HEK293 (cell line): ENCODE results near the gene PCNA.

Experiments used
- CTCF ChIA-PET: fragments of 350-600 bp; formaldehyde crosslinking; extraction: SDS; loops from one replicate; lab custom pipeline; 2021; ENCODE audit warnings: antibody characterized with exemption; lab: Yijun Ruan, JAX
- POLR2A ChIA-PET: fragments of 300-600 bp; formaldehyde crosslinking; extraction: SDS; loops from one replicate; lab custom pipeline; 2020; ENCODE audit warnings: antibody characterized with exemption, inconsistent platforms; lab: Yijun Ruan, JAX
- H3K27ac ChIP-seq: fragments of 200-500 bp; sonication (Bioruptor generic); 2 replicates; pipeline ENCODE4 v1.5.1; 2014; ENCODE audit warnings: low read depth, low read length, control low read depth, inconsistent platforms; ENCODE audit errors: extremely low read depth
- H3K36me3 ChIP-seq, 2 experiments: fragments of 200-500 bp in 1 of 2; sonication (Bioruptor generic) in 1 of 2; 1 replicate in 1 of 2; 2 replicates in 1 of 2; pipeline ENCODE4 v1.5.1; 2014 to 2017; ENCODE audit warnings: inconsistent platforms in 2 of 2, low read length in 2 of 2; ENCODE audit not compliant: control insufficient read depth in 2 of 2, insufficient read depth in 1 of 2
- H3K4me1 ChIP-seq: fragments of 200-500 bp; sonication (Bioruptor generic); 2 replicates; pipeline ENCODE4 v1.5.1; 2014; ENCODE audit warnings: mild to moderate bottlenecking, low read length, inconsistent platforms; ENCODE audit not compliant: control insufficient read depth, insufficient read depth
- H3K4me3 ChIP-seq: 2 replicates; pipeline ENCODE4 v1.5.1; 2011; ENCODE audit warnings: low read depth, mild to moderate bottlenecking, control low read depth, low read length, moderate library complexity
- H3K9me3 ChIP-seq: fragments of 200-500 bp; sonication (Bioruptor generic); 2 replicates; pipeline ENCODE4 v1.5.1; 2014; ENCODE audit warnings: low read depth, low read length, inconsistent platforms; ENCODE audit not compliant: control insufficient read depth, insufficient read depth
- EGR2 ChIP-seq: fragments of 450-650 bp; formaldehyde crosslinking; IDR thresholded peaks from 2 replicates; pipeline ENCODE4 v1.5.1; 2016; ENCODE audit warnings: low read depth, missing biosample characterization, missing genetic modification characterization
- FEZF1 ChIP-seq: fragments of 450-650 bp; formaldehyde crosslinking; IDR thresholded peaks from 2 replicates; pipeline ENCODE4 v1.5.1; 2016; ENCODE audit warnings: missing biosample characterization, missing genetic modification characterization
- GFI1B ChIP-seq: fragments of 450-650 bp; formaldehyde crosslinking; IDR thresholded peaks from 2 replicates; pipeline ENCODE4 v1.5.1; 2016; ENCODE audit warnings: missing biosample characterization, missing genetic modification characterization
- GLIS2 ChIP-seq: fragments of 450-650 bp; formaldehyde crosslinking; IDR thresholded peaks from 2 replicates; pipeline ENCODE4 v1.5.1; 2016; ENCODE audit warnings: missing biosample characterization, missing genetic modification characterization
- HOXC10 ChIP-seq: sonication (generic); formaldehyde crosslinking; IDR thresholded peaks from 2 replicates; pipeline ENCODE4 v1.8.1; 2023; ENCODE audit warnings: mild to moderate bottlenecking, missing genetic modification reagents
- KLF17 ChIP-seq: fragments of 450-650 bp; formaldehyde crosslinking; IDR thresholded peaks from 2 replicates; pipeline ENCODE4 v1.5.1; 2016; ENCODE audit warnings: missing biosample characterization, missing genetic modification characterization
- MEIS1 ChIP-seq: sonication (generic); formaldehyde crosslinking; IDR thresholded peaks from 2 replicates; pipeline ENCODE4 v1.8.1; 2022; ENCODE audit warnings: missing genetic modification reagents, mild to moderate bottlenecking, borderline replicate concordance
- TCF7L2 ChIP-seq: IDR thresholded peaks from 2 replicates; pipeline ENCODE4 v1.6.1; 2011; ENCODE audit warnings: low read depth, mild to moderate bottlenecking, inconsistent platforms, low read length, moderate library complexity, borderline replicate concordance
- ZFHX2 ChIP-seq: fragments of 450-650 bp; formaldehyde crosslinking; conservative IDR thresholded peaks from 2 replicates; pipeline ENCODE4 v1.5.1; 2016; ENCODE audit warnings: missing biosample characterization, missing genetic modification characterization
- ZNF174 ChIP-seq: fragments of 450-650 bp; formaldehyde crosslinking; IDR thresholded peaks from 2 replicates; pipeline ENCODE4 v1.5.0; 2017; ENCODE audit warnings: missing biosample characterization, mild to moderate bottlenecking, missing genetic modification characterization
- ZNF335 ChIP-seq: fragments of 450-650 bp; formaldehyde crosslinking; conservative IDR thresholded peaks from 2 replicates; pipeline ENCODE4 v1.5.1; 2016; ENCODE audit warnings: missing biosample characterization, missing genetic modification characterization
- ZNF501 ChIP-seq: fragments of 450-650 bp; formaldehyde crosslinking; IDR thresholded peaks from 2 replicates; pipeline ENCODE4 v1.5.1; 2016; ENCODE audit warnings: missing biosample characterization, missing genetic modification characterization
- ZNF549 ChIP-seq: fragments of 450-650 bp; IDR thresholded peaks from 2 replicates; pipeline ENCODE4 v1.5.1; 2018; ENCODE audit warnings: missing biosample characterization, missing genetic modification characterization, mild to moderate bottlenecking, inconsistent platforms, moderate library complexity
- ZNF560 ChIP-seq: fragments of 450-650 bp; formaldehyde crosslinking; IDR thresholded peaks from 2 replicates; pipeline ENCODE4 v1.5.1; 2017; ENCODE audit warnings: missing biosample characterization, missing genetic modification characterization, borderline replicate concordance
- ZNF561 ChIP-seq: fragments of 450-650 bp; IDR thresholded peaks from 2 replicates; pipeline ENCODE4 v1.5.1; 2018; ENCODE audit warnings: missing biosample characterization, missing genetic modification characterization, borderline replicate concordance
- ZNF768 ChIP-seq: fragments of 450-650 bp; formaldehyde crosslinking; IDR thresholded peaks from 2 replicates; pipeline ENCODE4 v1.5.1; 2018; ENCODE audit warnings: missing biosample characterization, mild to moderate bottlenecking, missing genetic modification characterization
- ZSCAN30 ChIP-seq: fragments of 450-650 bp; IDR thresholded peaks from 2 replicates; pipeline ENCODE4 v1.5.1; 2018; ENCODE audit warnings: missing biosample characterization, mild to moderate bottlenecking, missing genetic modification characterization, moderate library complexity
- TF ChIP-seq, protein P1 (sequence below): fragments of 450-650 bp; IDR thresholded peaks from 2 replicates; pipeline ENCODE4 v1.5.1; 2018; ENCODE audit warnings: missing biosample characterization, mild to moderate bottlenecking, missing genetic modification characterization
- TF ChIP-seq, protein P2 (sequence below): fragments of 450-650 bp; formaldehyde crosslinking; IDR thresholded peaks from 2 replicates; pipeline ENCODE4 v1.5.1; 2017; ENCODE audit warnings: missing biosample characterization, missing genetic modification characterization
- TF ChIP-seq, protein P3 (sequence below): fragments of 450-650 bp; formaldehyde crosslinking; IDR thresholded peaks from 2 replicates; pipeline ENCODE4 v1.5.1; 2016; ENCODE audit warnings: missing biosample characterization, missing genetic modification characterization
- TF ChIP-seq, protein P4 (sequence below): fragments of 450-650 bp; formaldehyde crosslinking; IDR thresholded peaks from 2 replicates; pipeline ENCODE4 v1.5.1; 2016; ENCODE audit warnings: missing biosample characterization, missing genetic modification characterization
- TF ChIP-seq, protein P5 (sequence below): fragments of 450-650 bp; formaldehyde crosslinking; IDR thresholded peaks from 2 replicates; pipeline ENCODE4 v1.5.1; 2016; ENCODE audit warnings: missing biosample characterization, missing genetic modification characterization

Gene PCNA

GRCh38 chr20:5161536-5162164 is 41.9 kb upstream of the PCNA start (continued):
- TF ChIP-seq, protein P1, sequence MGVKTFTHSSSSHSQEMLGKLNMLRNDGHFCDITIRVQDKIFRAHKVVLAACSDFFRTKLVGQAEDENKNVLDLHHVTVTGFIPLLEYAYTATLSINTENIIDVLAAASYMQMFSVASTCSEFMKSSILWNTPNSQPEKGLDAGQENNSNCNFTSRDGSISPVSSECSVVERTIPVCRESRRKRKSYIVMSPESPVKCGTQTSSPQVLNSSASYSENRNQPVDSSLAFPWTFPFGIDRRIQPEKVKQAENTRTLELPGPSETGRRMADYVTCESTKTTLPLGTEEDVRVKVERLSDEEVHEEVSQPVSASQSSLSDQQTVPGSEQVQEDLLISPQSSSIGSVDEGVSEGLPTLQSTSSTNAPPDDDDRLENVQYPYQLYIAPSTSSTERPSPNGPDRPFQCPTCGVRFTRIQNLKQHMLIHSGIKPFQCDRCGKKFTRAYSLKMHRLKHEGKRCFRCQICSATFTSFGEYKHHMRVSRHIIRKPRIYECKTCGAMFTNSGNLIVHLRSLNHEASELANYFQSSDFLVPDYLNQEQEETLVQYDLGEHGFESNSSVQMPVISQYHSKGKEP (tag by site-specific recombination) = no peak
- TF ChIP-seq KLF17 (tag by site-specific recombination) (no peak), HOXC10 (CRISPR knock-in tag) (no peak), GLIS2 (no peak), ZNF561 (no peak)
- TF ChIP-seq, protein P2, sequence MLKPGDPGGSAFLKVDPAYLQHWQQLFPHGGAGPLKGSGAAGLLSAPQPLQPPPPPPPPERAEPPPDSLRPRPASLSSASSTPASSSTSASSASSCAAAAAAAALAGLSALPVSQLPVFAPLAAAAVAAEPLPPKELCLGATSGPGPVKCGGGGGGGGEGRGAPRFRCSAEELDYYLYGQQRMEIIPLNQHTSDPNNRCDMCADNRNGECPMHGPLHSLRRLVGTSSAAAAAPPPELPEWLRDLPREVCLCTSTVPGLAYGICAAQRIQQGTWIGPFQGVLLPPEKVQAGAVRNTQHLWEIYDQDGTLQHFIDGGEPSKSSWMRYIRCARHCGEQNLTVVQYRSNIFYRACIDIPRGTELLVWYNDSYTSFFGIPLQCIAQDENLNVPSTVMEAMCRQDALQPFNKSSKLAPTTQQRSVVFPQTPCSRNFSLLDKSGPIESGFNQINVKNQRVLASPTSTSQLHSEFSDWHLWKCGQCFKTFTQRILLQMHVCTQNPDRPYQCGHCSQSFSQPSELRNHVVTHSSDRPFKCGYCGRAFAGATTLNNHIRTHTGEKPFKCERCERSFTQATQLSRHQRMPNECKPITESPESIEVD (tag by site-specific recombination) = no peak

GRCh38 chr20:5160882-5161281 is 41.1 kb upstream of the PCNA start:
- CTCF ChIA-PET = interaction anchor here (0.7 to 1.8 kb wide), 2 partner anchors 36 to 60 kb away, joined by 4 to 6 read pairs; no protein-coding TSS in a partner anchor
- no peak for TF ChIP-seq ZNF549 (tag by site-specific recombination)
- TF ChIP-seq ZSCAN30 = no peak
- TF ChIP-seq ZNF335 (tag by site-specific recombination) = no peak
- no peak for TF ChIP-seq FEZF1 (tag by site-specific recombination)
- no peak for TF ChIP-seq ZNF768
- no peak for TF ChIP-seq EGR2 (tag by site-specific recombination)
- TF ChIP-seq ZNF174 (tag by site-specific recombination) = no peak
- TF ChIP-seq TCF7L2 = no peak
- TF ChIP-seq GFI1B (tag by site-specific recombination) = no peak
- TF ChIP-seq, protein P3, sequence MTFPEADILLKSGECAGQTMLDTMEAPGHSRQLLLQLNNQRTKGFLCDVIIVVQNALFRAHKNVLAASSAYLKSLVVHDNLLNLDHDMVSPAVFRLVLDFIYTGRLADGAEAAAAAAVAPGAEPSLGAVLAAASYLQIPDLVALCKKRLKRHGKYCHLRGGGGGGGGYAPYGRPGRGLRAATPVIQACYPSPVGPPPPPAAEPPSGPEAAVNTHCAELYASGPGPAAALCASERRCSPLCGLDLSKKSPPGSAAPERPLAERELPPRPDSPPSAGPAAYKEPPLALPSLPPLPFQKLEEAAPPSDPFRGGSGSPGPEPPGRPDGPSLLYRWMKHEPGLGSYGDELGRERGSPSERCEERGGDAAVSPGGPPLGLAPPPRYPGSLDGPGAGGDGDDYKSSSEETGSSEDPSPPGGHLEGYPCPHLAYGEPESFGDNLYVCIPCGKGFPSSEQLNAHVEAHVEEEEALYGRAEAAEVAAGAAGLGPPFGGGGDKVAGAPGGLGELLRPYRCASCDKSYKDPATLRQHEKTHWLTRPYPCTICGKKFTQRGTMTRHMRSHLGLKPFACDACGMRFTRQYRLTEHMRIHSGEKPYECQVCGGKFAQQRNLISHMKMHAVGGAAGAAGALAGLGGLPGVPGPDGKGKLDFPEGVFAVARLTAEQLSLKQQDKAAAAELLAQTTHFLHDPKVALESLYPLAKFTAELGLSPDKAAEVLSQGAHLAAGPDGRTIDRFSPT (tag by site-specific recombination) = no peak
- no peak for TF ChIP-seq ZFHX2
- TF ChIP-seq ZNF501 (tag by site-specific recombination) = no peak
- TF ChIP-seq, protein P2 (tag by site-specific recombination) = no peak
- TF ChIP-seq, protein P4, sequence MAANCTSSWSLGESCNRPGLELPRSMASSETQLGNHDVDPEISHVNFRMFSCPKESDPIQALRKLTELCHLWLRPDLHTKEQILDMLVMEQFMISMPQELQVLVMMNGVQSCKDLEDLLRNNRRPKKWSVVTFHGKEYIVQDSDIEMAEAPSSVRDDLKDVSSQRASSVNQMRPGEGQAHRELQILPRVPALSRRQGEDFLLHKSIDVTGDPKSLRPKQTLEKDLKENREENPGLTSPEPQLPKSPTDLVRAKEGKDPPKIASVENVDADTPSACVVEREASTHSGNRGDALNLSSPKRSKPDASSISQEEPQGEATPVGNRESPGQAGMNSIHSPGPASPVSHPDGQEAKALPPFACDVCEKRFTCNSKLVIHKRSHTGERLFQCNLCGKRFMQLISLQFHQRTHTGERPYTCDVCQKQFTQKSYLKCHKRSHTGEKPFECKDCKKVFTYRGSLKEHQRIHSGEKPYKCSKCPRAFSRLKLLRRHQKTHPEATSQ (tag by site-specific recombination) = no peak
- TF ChIP-seq, protein P5, sequence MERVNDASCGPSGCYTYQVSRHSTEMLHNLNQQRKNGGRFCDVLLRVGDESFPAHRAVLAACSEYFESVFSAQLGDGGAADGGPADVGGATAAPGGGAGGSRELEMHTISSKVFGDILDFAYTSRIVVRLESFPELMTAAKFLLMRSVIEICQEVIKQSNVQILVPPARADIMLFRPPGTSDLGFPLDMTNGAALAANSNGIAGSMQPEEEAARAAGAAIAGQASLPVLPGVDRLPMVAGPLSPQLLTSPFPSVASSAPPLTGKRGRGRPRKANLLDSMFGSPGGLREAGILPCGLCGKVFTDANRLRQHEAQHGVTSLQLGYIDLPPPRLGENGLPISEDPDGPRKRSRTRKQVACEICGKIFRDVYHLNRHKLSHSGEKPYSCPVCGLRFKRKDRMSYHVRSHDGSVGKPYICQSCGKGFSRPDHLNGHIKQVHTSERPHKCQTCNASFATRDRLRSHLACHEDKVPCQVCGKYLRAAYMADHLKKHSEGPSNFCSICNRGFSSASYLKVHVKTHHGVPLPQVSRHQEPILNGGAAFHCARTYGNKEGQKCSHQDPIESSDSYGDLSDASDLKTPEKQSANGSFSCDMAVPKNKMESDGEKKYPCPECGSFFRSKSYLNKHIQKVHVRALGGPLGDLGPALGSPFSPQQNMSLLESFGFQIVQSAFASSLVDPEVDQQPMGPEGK (tag by site-specific recombination) = no peak
- TF ChIP-seq MEIS1 = no peak
- no peak for TF ChIP-seq ZNF560 (tag by site-specific recombination)

More at GRCh38 chr20:5160882-5161281, 41.1 kb upstream of the PCNA start:
- H3K36me3 ChIP-seq = no peaks in the 10 kb centered on the region; a peak in 1 of 3 replicates
- H3K9me3 ChIP-seq = no peaks in the 10 kb centered on the region
- H3K4me1 ChIP-seq = no peaks in the 10 kb centered on the region; the same call in 1 of the 2 replicates
- POLR2A ChIA-PET = no interaction called here
- H3K27ac ChIP-seq = no peak overlapping the region
- H3K4me3 ChIP-seq = no peak overlapping the region
